OCI-LY7 (cell line): ENCODE data around the gene CTSL.

Experiments used
- EZH2phosphoT487 ChIP-seq: fragments of 200-600 bp; sonication (generic); IDR thresholded peaks from 2 replicates; pipeline ENCODE4 v1.6.1; 2018; ENCODE audit warnings: low read depth, borderline replicate concordance, mild to moderate bottlenecking, mixed run types, antibody characterized with exemption, low read length, moderate library complexity, mixed read lengths
- TF ChIP-seq, protein P1 (sequence below): fragments of 200-600 bp; sonication (generic); conservative IDR thresholded peaks from 2 replicates; pipeline ENCODE4 v1.5.1; 2014; ENCODE audit warnings: mild to moderate bottlenecking, antibody characterized with exemption, low read length, moderate library complexity, mixed read lengths

DNA sequence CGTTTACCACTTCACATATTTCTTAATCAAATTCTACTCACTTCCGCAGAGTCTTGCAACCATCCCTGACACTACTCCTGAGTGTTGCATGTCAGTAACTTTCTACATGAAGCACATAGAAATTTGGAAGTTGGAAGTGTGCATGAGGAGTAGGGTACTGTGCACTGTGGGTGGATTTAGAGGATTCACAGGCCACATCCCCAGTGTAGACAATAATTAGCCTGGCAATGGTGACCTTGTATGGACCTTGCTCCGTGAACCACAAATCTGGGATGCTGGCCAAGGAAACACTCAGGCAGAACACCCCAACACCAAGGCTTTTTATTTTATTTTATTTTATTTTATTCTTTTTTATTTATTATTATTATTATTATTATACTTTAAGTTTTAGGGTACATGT, 25.5 kb downstream of the CTSL start:
- TF ChIP-seq, protein P1, sequence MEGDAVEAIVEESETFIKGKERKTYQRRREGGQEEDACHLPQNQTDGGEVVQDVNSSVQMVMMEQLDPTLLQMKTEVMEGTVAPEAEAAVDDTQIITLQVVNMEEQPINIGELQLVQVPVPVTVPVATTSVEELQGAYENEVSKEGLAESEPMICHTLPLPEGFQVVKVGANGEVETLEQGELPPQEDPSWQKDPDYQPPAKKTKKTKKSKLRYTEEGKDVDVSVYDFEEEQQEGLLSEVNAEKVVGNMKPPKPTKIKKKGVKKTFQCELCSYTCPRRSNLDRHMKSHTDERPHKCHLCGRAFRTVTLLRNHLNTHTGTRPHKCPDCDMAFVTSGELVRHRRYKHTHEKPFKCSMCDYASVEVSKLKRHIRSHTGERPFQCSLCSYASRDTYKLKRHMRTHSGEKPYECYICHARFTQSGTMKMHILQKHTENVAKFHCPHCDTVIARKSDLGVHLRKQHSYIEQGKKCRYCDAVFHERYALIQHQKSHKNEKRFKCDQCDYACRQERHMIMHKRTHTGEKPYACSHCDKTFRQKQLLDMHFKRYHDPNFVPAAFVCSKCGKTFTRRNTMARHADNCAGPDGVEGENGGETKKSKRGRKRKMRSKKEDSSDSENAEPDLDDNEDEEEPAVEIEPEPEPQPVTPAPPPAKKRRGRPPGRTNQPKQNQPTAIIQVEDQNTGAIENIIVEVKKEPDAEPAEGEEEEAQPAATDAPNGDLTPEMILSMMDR: no peak
- no peak for TF ChIP-seq EZH2phosphoT487
